GM23338 (cell line): ENCODE measurements around the gene PDE3A. TPM values are rescaled to one million over a fixed set of nuclear protein-coding genes. Genes with fewer than 3 reads are reported as not detected.

Experiments
- ATAC-seq: fragments of 200-7000 bp; cut with Tn5 transposase; 3 replicates; pipeline ENCODE4 v1.9.1; 2020
- DNase-seq: peaks from one replicate; pipeline ENCODE4 v3.0.0-alpha.2; 2015; ENCODE audit warnings: low spot score
- H2AFZ ChIP-seq: fragments of 200-600 bp; sonication (generic); 2 replicates; pipeline ENCODE4 v1.8.0; 2016; ENCODE audit warnings: antibody characterized with exemption, mild to moderate bottlenecking, moderate library complexity
- H3F3A ChIP-seq: fragments of 200-600 bp; sonication (generic); replicated peaks from 2 replicates; pipeline ENCODE4 v1.8.0; 2017; ENCODE audit warnings: antibody characterized with exemption, mixed run types, low read depth
- H3K27ac ChIP-seq: fragments of 200-600 bp; sonication (generic); 2 replicates; pipeline ENCODE4 v1.6.1; 2016; ENCODE audit warnings: low read depth
- H3K27me3 ChIP-seq: fragments of 200-600 bp; sonication (generic); 2 replicates; pipeline ENCODE4 v1.8.0; 2016; ENCODE audit warnings: mild to moderate bottlenecking, mixed run types, moderate library complexity; ENCODE audit not compliant: insufficient read depth
- H3K36me3 ChIP-seq: fragments of 200-600 bp; sonication (generic); 2 replicates; pipeline ENCODE4 v1.8.0; 2016; ENCODE audit warnings: mild to moderate bottlenecking; ENCODE audit not compliant: insufficient read depth
- H3K4me1 ChIP-seq: fragments of 200-600 bp; sonication (generic); 2 replicates; pipeline ENCODE4 v1.8.0; 2016; ENCODE audit warnings: mild to moderate bottlenecking, moderate library complexity; ENCODE audit not compliant: insufficient read depth
- H3K4me2 ChIP-seq: fragments of 200-600 bp; sonication (generic); 2 replicates; pipeline ENCODE4 v1.7.1; 2017; ENCODE audit warnings: mixed run types
- H3K4me3 ChIP-seq: fragments of 200-600 bp; sonication (generic); 2 replicates; pipeline ENCODE4 v1.6.1; 2016; ENCODE audit warnings: mixed run types
- H3K79me2 ChIP-seq: fragments of 200-600 bp; sonication (generic); replicated peaks from 2 replicates; pipeline ENCODE4 v1.8.0; 2017; ENCODE audit warnings: mild to moderate bottlenecking; ENCODE audit not compliant: insufficient read depth
- H3K9me2 ChIP-seq: fragments of 200-600 bp; sonication (generic); 2 replicates; pipeline ENCODE4 v1.8.0; 2017; ENCODE audit not compliant: insufficient read depth
- H4K20me1 ChIP-seq: fragments of 200-600 bp; sonication (generic); replicated peaks from 2 replicates; pipeline ENCODE4 v1.8.0; 2017; ENCODE audit warnings: mild to moderate bottlenecking; ENCODE audit not compliant: insufficient read depth
- H3K27ac Mint-ChIP-seq: 2 replicates; pipeline ENCODE4 v1.8.0; 2020; ENCODE audit warnings: inconsistent platforms, mild to moderate bottlenecking, moderate library complexity, mixed read lengths
- H3K27me3 Mint-ChIP-seq: 3 replicates; pipeline ENCODE4 v1.8.0; 2022; ENCODE audit warnings: low read depth, mild to moderate bottlenecking, moderate library complexity, mixed read lengths, inconsistent platforms; ENCODE audit not compliant: insufficient read depth, poor library complexity
- H3K36me3 Mint-ChIP-seq: 3 replicates; pipeline ENCODE4 v1.8.0; 2021; ENCODE audit warnings: low read depth, mild to moderate bottlenecking, inconsistent platforms, moderate library complexity, mixed read lengths
- H3K4me1 Mint-ChIP-seq: 3 replicates; pipeline ENCODE4 v1.8.0; 2020; ENCODE audit warnings: mild to moderate bottlenecking, inconsistent platforms, mixed read lengths
- H3K4me3 Mint-ChIP-seq: 3 replicates; pipeline ENCODE4 v1.8.0; 2021; ENCODE audit warnings: moderate library complexity, mild to moderate bottlenecking, inconsistent platforms, mixed read lengths
- H3K9me3 Mint-ChIP-seq: 3 replicates; pipeline ENCODE4 v1.8.0; 2020; ENCODE audit warnings: moderate library complexity, mild to moderate bottlenecking, inconsistent platforms, mixed read lengths
- EZH2 ChIP-seq: fragments of 200-600 bp; sonication (generic); IDR thresholded peaks from one replicate; pipeline ENCODE4 v1.8.0; 2017; ENCODE audit warnings: antibody characterized with exemption, mild to moderate bottlenecking, low read depth; ENCODE audit not compliant: unreplicated experiment
- EZH2phosphoT487 ChIP-seq: fragments of 200-600 bp; sonication (generic); IDR thresholded peaks from one replicate; pipeline ENCODE4 v1.8.1; 2018; ENCODE audit warnings: antibody characterized with exemption; ENCODE audit not compliant: unreplicated experiment
- STAT1 ChIP-seq: IDR thresholded peaks from one replicate; pipeline ENCODE4 v1.6.1; 2016; ENCODE audit warnings: antibody characterized with exemption; ENCODE audit not compliant: unreplicated experiment
- ZNF114 ChIP-seq: fragments of 250-450 bp; sonication (Bioruptor Pico); IDR thresholded peaks from 2 replicates; pipeline ENCODE4 v1.5.0; 2020; ENCODE audit warnings: mild to moderate bottlenecking, moderate library complexity
- ZNF331 ChIP-seq: fragments of 250-450 bp; sonication (Bioruptor Pico); IDR thresholded peaks from 2 replicates; pipeline ENCODE4 v1.5.0; 2020; ENCODE audit warnings: low read depth, mild to moderate bottlenecking, moderate library complexity
- polyA plus RNA-seq: library from polyadenylated mRNA; unstranded; fragments of >200 nt; fragmentation: Nextera tagmentation; extraction: Ambion mirVana; gene quantifications from 2 replicates; pipeline ENCODE4 v1.2.1, GENCODE V29; 2016
- total RNA-seq: library from RNA; depleted of rRNA; stranded (reverse); fragments of >200 nt; shearing (Covaris generic); gene quantifications from 2 replicates; pipeline ENCODE4 v1.2.3, GENCODE V29; 2014
- TF ChIP-seq, protein P1 (sequence below), 2 experiments: fragments of 200-600 bp in 1 of 2; sonication (generic) in 1 of 2; conservative IDR thresholded peaks; 2 replicates each; pipeline versions ENCODE4 v1.5.1 to v1.6.1; 2016 to 2017; ENCODE audit warnings: antibody characterized with exemption in 2 of 2, low read depth in 2 of 2, mild to moderate bottlenecking in 2 of 2, moderate library complexity in 1 of 2
- TF ChIP-seq, protein P2 (sequence below): IDR thresholded peaks from 2 replicates; pipeline ENCODE4 v1.6.1; 2016; ENCODE audit warnings: antibody characterized with exemption

PDE3A gene
- total and polyA plus RNA-seq, 2 experiments from 2014 or later = 2.7 to 9.2 TPM

DNA sequence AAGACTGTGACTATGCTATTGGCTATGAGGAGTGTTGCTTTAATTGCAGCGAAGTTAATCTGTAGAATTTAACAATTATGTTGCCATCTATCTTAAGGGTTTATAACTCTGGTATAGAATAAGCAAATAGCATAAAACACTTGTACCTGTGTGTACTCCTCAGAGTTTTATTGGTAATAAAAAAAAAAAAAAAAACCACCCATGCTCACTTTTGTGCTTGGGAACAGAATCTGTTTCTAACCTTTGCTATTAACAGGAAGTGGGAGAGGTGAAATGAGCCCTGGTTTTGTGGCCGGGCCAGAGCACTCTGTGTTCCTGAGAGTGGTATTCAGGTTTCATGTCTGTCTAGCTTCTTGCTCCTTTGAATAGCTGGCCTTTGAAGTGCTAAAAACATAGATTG lies 53.1 kb downstream of the PDE3A start:
- H3K4me1 ChIP-seq = peaks cover 8% of the 10 kb centered on the region; the same call in 1 of the 2 replicates
- no peaks in the 10 kb centered on the region for H3K9me2 ChIP-seq
- Mint-ChIP-seq H3K27ac (no peak overlapping the region), H3K4me3 (no peak overlapping the region), H3K27me3 (no peaks in the 10 kb centered on the region), H3K4me1 (peaks cover 23% of the 10 kb centered on the region), H3K9me3 (no peaks in the 10 kb centered on the region), H3K36me3 (no peaks in the 10 kb centered on the region)
- TF ChIP-seq ZNF331 (CRISPR knock-in tag) (no peak), EZH2 (no peak), EZH2phosphoT487 (no peak)
- TF ChIP-seq, protein P1, sequence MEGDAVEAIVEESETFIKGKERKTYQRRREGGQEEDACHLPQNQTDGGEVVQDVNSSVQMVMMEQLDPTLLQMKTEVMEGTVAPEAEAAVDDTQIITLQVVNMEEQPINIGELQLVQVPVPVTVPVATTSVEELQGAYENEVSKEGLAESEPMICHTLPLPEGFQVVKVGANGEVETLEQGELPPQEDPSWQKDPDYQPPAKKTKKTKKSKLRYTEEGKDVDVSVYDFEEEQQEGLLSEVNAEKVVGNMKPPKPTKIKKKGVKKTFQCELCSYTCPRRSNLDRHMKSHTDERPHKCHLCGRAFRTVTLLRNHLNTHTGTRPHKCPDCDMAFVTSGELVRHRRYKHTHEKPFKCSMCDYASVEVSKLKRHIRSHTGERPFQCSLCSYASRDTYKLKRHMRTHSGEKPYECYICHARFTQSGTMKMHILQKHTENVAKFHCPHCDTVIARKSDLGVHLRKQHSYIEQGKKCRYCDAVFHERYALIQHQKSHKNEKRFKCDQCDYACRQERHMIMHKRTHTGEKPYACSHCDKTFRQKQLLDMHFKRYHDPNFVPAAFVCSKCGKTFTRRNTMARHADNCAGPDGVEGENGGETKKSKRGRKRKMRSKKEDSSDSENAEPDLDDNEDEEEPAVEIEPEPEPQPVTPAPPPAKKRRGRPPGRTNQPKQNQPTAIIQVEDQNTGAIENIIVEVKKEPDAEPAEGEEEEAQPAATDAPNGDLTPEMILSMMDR (conservative IDR thresholded peaks at IDR 0.05; ENCODE audit: low read depth in 2 of 2) = no peak
- TF ChIP-seq, protein P2, sequence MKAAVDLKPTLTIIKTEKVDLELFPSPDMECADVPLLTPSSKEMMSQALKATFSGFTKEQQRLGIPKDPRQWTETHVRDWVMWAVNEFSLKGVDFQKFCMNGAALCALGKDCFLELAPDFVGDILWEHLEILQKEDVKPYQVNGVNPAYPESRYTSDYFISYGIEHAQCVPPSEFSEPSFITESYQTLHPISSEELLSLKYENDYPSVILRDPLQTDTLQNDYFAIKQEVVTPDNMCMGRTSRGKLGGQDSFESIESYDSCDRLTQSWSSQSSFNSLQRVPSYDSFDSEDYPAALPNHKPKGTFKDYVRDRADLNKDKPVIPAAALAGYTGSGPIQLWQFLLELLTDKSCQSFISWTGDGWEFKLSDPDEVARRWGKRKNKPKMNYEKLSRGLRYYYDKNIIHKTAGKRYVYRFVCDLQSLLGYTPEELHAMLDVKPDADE = no peak
- no peaks in the 10 kb centered on the region for H3K27me3 ChIP-seq
- H3K36me3 ChIP-seq = no peaks in the 10 kb centered on the region
- no peak overlapping the region for H3K4me2 ChIP-seq
- no peaks in the 10 kb centered on the region for H3K79me2 ChIP-seq
- H4K20me1 ChIP-seq = no peaks in the 10 kb centered on the region
- no peak overlapping the region for H3K27ac ChIP-seq
- H3K4me3 ChIP-seq = no peak overlapping the region
- DNase-seq = no peak
- H3F3A ChIP-seq = no peaks in the 10 kb centered on the region
- peak; percentile 26; the same call in 1 of the 3 replicates for ATAC-seq
- no peak overlapping the region for H2AFZ ChIP-seq

DNA sequence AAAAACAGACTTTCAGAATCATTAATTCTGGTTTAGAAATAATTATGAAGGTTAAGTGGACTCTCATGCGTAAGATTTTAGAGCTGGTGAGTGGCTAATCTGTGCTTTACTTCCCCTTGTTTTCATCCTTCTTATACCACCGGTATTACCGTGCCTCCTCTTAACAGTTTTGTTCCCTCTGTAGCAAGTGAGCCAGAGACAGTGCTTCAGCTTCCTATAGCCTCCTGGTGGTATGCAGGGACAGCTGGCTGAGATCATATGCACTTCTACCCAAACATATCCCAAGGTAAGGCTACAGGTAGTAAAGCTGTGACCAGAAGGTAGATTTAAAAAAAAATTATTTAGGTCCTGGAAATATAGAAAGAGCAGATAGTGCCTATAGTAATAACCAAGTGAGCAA lies 55.2 kb downstream of the PDE3A start:
- Histone ChIP-seq H3K27ac (no peak overlapping the region; the same call in 1 of the 2 replicates), H3K79me2 (no peaks in the 10 kb centered on the region), H3K9me2 (no peaks in the 10 kb centered on the region), H2AFZ (no peak overlapping the region), H4K20me1 (no peaks in the 10 kb centered on the region), H3F3A (no peaks in the 10 kb centered on the region), H3K36me3 (no peaks in the 10 kb centered on the region), H3K27me3 (no peaks in the 10 kb centered on the region), H3K4me2 (no peak overlapping the region), H3K4me3 (no peak overlapping the region), H3K4me1 (peaks cover 8% of the 10 kb centered on the region; the same call in 1 of the 2 replicates)
- Mint-ChIP-seq H3K9me3 (no peaks in the 10 kb centered on the region), H3K36me3 (no peaks in the 10 kb centered on the region), H3K27ac (peak overlapping the region; percentile 88; the same call in 1 of the 2 replicates), H3K4me3 (no peak overlapping the region), H3K4me1 (peaks cover 23% of the 10 kb centered on the region), H3K27me3 (no peaks in the 10 kb centered on the region)
- peak; percentile 68 for DNase-seq
- no peak for TF ChIP-seq STAT1
- no peak for TF ChIP-seq ZNF114 (CRISPR knock-in tag)
- TF ChIP-seq, protein P1 (conservative IDR thresholded peaks at IDR 0.05; ENCODE audit: low read depth in 2 of 2) = peak in 1 of 2 experiments; percentile 20; a peak in 2 of 4 replicates
- ATAC-seq = peak; percentile 98
